ENCODE measurements around the gene NCK2. TPM values are rescaled to one million over a fixed set of nuclear protein-coding genes. Genes with fewer than 3 reads are reported as not detected.

Gene NCK2
- total and polyA plus RNA-seq, 2 of the 13 experiments (the other 11 are each of a cell fraction or from before 2014, with no cell fraction given), result 14.8 to 23.5 TPM

DNA sequence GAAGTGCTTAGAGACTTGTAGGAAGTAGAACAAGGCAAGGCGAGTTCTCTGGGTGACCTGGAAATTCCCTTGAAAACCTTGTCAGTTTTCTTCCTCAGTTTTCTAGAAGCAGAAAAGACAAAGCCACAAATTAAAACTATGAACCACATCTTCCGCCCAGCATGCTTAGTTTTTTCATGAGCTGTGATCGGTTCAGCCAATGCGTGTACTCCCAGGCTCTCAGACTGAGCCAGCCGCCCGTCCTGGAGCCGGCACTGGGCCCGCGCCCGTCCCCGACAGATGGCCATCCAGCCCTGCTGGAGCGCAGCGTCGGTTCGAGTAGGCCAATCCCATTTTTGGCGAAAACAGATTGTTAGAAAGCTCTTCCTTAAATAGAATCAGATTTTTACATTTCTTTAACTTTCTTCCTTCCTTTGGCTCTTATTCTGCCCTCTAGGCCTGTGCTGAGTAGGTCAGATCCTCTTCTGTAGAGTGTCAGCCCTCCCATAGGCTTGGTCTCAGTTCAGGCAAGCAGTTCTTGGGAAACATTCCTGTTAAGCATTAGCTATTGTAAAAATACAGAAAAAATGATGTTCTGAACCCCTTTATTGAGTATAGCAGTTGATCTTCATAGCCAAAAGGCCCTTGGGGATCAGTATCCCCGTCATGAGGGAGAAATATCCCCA, 112.5 kb downstream of the NCK2 start:
- in situ Hi-C loops (cut with HindIII; ENCODE audit: extremely low pct_ligation_motif_present, low pct_unique_long_range_greater_than_20kb) (no loop called here), intact Hi-C loops (cut with micrococcal nuclease; ENCODE audit: unreplicated experiment) (no loop called here)
- ATAC-seq (no peak), DNase-seq (ENCODE audit: low spot score) (no peak), FAIRE-seq (no peak)
- peaks cover 11 to 30% of the 10 kb centered on the region in 2 experiments; a peak in 3 of 5 replicates for H3K36me3 ChIP-seq (replicated peaks in 1 of 2; ENCODE audit: control insufficient read depth in 1 of 2, insufficient read depth in 2 of 2, low read length in 2 of 2)
- no peaks in the 10 kb centered on the region for H3K27me3 ChIP-seq (ENCODE audit: control insufficient read depth in 1 of 2, insufficient read depth in 2 of 2, low read length in 2 of 2)
- no peak overlapping the region for H2AFZ ChIP-seq (ENCODE audit: low read length)
- no peaks in the 10 kb centered on the region for H3K79me2 ChIP-seq (ENCODE audit: insufficient read depth, low read length)
- POLR2A ChIA-PET, result no interaction called here
- H3K9ac ChIP-seq (ENCODE audit: insufficient read depth, low read depth, low read length), result no peak overlapping the region
- CTCF ChIA-PET (ENCODE audit: low intra/inter-chr PET ratio, low total read pairs), result no interaction called here
- H4K20me1 ChIP-seq (ENCODE audit: insufficient read depth, low read length), result no peaks in the 10 kb centered on the region
- no peaks in the 10 kb centered on the region for H3K4me1 ChIP-seq (ENCODE audit: insufficient read depth, low read length)
- no peak overlapping the region for H3K4me2 ChIP-seq (ENCODE audit: low read depth, low read length)
- 98% methylated on average over 17 of the region's 17 CpGs for WGBS (ENCODE audit: low lambda C conversion rate)
- H3K4me3 ChIP-seq (replicated peaks in 1 of 3; ENCODE audit: insufficient read depth in 1 of 3, low read depth in 2 of 3, low read length in 3 of 3), result no peak overlapping the region
- TF ChIP-seq ZNF121 (CRISPR knock-in tag; IDR thresholded peaks at IDR 0.05) (no peak), SMYD3 (CRISPR knock-in tag; IDR thresholded peaks at IDR 0.05) (no peak)
- TF ChIP-seq, protein P1, sequence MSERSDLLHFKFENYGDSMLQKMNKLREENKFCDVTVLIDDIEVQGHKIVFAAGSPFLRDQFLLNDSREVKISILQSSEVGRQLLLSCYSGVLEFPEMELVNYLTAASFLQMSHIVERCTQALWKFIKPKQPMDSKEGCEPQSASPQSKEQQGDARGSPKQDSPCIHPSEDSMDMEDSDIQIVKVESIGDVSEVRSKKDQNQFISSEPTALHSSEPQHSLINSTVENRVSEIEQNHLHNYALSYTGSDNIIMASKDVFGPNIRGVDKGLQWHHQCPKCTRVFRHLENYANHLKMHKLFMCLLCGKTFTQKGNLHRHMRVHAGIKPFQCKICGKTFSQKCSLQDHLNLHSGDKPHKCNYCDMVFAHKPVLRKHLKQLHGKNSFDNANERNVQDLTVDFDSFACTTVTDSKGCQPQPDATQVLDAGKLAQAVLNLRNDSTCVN (CRISPR knock-in tag; IDR thresholded peaks at IDR 0.05; ENCODE audit: borderline replicate concordance), result no peak
- H3K9me3 ChIP-seq (ENCODE audit: low read length), result no peaks in the 10 kb centered on the region
- no TSS peak for BruUV-seq (replicated peaks)
- H3K27ac ChIP-seq (ENCODE audit: extremely low read length, insufficient read depth, low read length), result no peak overlapping the region

DNA sequence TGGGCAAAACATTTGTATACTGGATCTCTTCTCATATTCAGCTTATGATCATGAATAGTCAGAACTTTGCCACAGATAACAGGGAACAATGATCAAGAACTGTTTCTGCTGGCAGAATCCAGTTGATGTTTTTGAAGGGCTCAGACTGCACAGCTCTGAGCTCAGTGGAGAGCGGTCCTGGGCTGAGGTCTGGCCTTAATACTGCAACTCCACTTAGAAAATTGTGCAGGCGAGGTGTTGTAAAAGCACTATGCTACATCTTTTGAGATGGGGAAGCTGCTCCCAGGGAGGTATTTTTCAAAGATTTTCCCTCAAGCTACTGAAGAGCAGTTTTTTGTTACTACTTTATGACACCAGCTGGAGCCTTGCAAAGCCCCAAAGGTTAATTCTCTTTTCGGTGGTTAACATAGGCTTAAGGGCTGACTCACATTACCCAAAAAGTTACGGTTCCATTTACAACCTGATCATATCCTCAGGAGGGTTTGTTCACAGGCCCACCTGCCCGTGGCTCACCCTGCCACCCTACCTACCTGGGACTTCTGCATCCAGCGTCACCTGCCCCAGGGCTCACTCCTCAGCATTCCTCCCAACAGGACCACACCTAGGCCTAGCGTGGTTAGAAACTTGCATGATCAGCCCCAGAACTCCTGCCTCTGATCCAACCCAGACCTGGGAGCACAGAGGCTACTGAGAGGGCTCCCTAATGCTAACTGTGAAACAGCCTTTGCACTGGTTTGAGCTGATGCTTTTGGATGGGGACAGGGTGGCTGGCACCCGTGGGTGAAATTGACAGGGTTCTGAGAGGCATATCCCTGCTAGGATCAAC, 114.4 kb downstream of the NCK2 start:
- Histone ChIP-seq H3K27ac (ENCODE audit: extremely low read length, insufficient read depth, low read length) (no peak overlapping the region), H3K27me3 (ENCODE audit: control insufficient read depth in 1 of 2, insufficient read depth in 2 of 2, low read length in 2 of 2) (no peaks in the 10 kb centered on the region), H3K79me2 (ENCODE audit: insufficient read depth, low read length) (no peaks in the 10 kb centered on the region), H3K4me3 (replicated peaks in 1 of 3; ENCODE audit: insufficient read depth in 1 of 3, low read depth in 2 of 3, low read length in 3 of 3) (no peak overlapping the region), H3K9me3 (ENCODE audit: low read length) (no peaks in the 10 kb centered on the region), H3K36me3 (replicated peaks in 1 of 2; ENCODE audit: control insufficient read depth in 1 of 2, insufficient read depth in 2 of 2, low read length in 2 of 2) (peaks cover 11 to 30% of the 10 kb centered on the region in 2 experiments; a peak in 3 of 5 replicates), H3K4me2 (ENCODE audit: low read depth, low read length) (no peak overlapping the region), H3K4me1 (ENCODE audit: insufficient read depth, low read length) (no peaks in the 10 kb centered on the region), H4K20me1 (ENCODE audit: insufficient read depth, low read length) (no peaks in the 10 kb centered on the region), H3K9ac (ENCODE audit: insufficient read depth, low read depth, low read length) (no peak overlapping the region), H2AFZ (ENCODE audit: low read length) (no peak overlapping the region)
- BruUV-seq (replicated peaks), result no TSS peak
- WGBS (ENCODE audit: low lambda C conversion rate), result 94% methylated on average over 8 of the region's 8 CpGs
- intact Hi-C loops (cut with micrococcal nuclease; ENCODE audit: unreplicated experiment), result no loop called here
- FAIRE-seq (no peak), ATAC-seq (no peak; the same call in 2 of the 3 replicates), DNase-seq (ENCODE audit: low spot score) (no peak)
- ChIA-PET CTCF (ENCODE audit: low intra/inter-chr PET ratio, low total read pairs) (no interaction called here), POLR2A (no interaction called here)
- in situ Hi-C loops (cut with HindIII; ENCODE audit: extremely low pct_ligation_motif_present, low pct_unique_long_range_greater_than_20kb), result no loop called here
- no peak for TF ChIP-seq SIN3B (IDR thresholded peaks at IDR 0.05; ENCODE audit: low read length)
- TF ChIP-seq JUN (CRISPR knock-in tag; IDR thresholded peaks at IDR 0.05), result no peak

Data from HepG2 (cell line).